T-helper 2 cell (primary cell): Measurements from ENCODE around the gene CDK5RAP3.
"Not testable (repeated sequence)": the region's sequence is repeated elsewhere in the genome, so short reads cannot be mapped to it uniquely, and the experiment has no call there.

Experiments
- DNase-seq, 5 experiments: peaks; one replicate each; pipeline versions ENCODE4 v3.0.0 to v3.0.0-alpha.2; 2012 to 2022

Gene CDK5RAP3

DNA sequence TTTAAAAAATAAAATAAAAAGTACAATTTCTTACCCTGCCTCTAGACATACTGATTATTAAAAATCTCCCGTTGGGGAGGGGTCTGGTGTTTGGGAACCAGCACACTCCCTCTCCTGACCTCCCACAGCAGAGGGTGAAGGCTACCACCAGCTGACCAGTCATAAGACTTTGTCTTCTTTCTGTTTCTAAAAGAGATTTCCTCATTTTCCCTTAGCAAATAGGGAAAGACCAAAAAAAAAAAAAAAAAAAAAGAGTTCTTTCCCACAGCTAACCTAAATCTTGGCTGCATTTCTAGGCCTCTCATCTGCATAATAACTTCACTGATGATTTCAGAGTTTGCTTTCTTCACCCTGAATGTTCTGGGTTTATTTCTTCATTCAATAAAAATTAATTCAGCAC lies 30.3 kb downstream of the CDK5RAP3 start:
- no peak for DNase-seq

GRCh38 chr17:48001657-48002056 lies 30.7 kb downstream of the CDK5RAP3 start:
- DNase-seq = not testable (repeated sequence)

DNA sequence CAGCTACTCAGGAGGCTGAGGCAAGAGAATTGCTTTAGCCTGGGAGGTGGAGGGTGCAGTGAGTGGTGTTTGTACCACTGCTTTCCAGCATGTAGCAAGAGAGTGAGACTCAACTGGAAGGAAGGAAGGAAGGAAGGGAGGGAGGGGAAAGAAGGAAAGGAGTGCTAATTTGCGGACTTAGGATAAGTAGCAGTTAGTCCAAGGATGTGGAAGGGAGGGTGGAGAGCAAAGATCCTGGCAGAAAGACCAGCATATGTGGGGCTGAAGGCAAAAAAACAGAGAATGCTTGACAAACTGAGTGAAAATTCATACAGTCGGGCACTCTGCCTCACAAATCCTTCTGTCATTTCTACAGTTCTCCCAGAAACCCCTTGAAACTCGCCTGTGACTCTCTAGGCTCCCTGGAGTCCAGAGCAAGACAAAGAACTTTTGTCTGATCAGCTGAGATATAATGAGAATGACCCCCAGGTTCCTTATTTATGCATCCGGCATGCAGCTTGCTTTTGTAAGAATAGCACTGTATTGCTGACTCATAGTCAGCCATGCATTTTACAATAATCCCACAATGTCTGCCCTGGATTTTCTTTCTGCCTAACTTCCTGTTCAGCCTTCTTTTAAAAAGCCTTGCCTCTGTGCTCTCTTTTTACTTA lies 31.5 kb downstream of the CDK5RAP3 start:
- no peak for DNase-seq

GRCh38 chr17:48002916-48003416 lies 32.1 kb downstream of the CDK5RAP3 start:
- DNase-seq = no peak

- DNase-seq = no peak
Measured at GRCh38 chr17:48003417-48004151, 32.7 kb downstream of the CDK5RAP3 start.

- no peak for DNase-seq
Measured at GRCh38 chr17:48004983-48005382, 34.1 kb downstream of the CDK5RAP3 start.

GRCh38 chr17:48006936-48007709 lies 36.2 kb downstream of the CDK5RAP3 start:
- no peak for DNase-seq

- no peak for DNase-seq
Measured at GRCh38 chr17:48010193-48010592, 39.3 kb downstream of the CDK5RAP3 start.

DNA sequence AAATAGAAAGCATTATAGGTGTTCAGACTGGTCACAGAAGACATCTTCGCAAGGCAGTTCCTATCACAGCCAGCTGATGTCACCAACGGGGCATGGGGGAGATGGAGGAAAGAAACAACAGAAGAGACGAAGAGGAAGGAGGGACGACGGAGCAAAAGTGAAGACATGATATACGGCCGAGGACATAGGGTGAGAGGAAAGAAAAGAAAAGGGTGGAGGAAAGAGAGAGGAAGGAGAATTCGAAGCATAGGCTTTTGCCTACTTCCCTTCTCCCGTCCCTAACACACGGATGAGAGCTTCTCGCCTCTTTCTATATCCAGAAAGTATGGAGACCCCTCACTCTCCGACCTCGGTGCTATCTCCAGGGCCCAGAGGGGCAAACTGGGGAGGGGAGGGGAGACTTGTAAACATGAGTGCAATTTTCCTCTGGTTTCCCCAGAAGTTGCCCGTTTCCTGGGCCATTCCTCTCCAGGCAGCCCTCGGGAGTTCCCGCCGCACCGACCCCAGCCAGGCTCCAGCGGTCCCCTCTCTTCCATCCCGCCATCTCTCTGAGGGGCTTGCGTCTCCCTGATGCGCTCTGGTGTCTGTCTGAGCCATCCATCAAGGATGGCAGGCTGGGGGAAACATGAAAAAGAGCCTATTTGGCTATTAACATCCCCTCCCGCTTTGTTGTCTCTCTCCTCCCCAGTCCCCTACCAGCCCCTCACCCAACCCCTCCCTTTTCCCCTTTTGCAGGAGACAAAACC lies 40.7 kb downstream of the CDK5RAP3 start:
- DNase-seq = peak in 3 of 5 experiments; percentile 12 to 71 (median 19)

- DNase-seq = peak; percentile 24 to 84 (median 43)
Measured at GRCh38 chr17:48012151-48012520, 41.2 kb downstream of the CDK5RAP3 start.

GRCh38 chr17:48012654-48013053 lies 41.7 kb downstream of the CDK5RAP3 start:
- DNase-seq = no peak

GRCh38 chr17:48013876-48014594 lies 43.1 kb downstream of the CDK5RAP3 start:
- no peak for DNase-seq

DNA sequence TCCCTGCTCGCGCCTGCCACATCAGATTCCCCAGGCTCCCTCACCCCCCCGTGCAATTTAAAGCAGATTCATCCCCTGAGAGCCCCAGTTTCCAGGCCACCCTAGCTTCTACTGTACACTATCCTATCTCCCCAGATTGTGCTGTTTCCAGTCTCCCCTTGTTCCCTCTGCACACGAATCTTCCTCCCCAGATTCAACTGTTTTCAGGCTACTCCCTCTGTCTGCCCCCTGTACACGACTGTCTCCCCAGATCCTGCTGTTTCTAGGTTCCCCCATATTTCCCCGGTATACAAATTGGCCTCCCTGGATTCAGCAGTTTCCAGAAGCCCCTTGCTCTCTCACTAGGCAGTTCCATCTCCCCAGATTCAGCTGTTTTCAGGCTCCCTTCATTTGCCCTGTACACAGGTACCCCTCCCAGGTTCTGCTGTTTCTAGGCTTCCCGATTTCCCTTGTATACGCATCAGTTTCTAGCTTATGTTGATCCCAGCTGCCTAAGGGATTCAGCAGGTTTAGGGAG lies 43.7 kb downstream of the CDK5RAP3 start:
- no peak for DNase-seq

GRCh38 chr17:48016112-48016511 lies 45.2 kb downstream of the CDK5RAP3 start:
- no peak for DNase-seq

- DNase-seq = not testable (repeated sequence)
Measured at GRCh38 chr17:48017817-48018158, 46.9 kb downstream of the CDK5RAP3 start.

- DNase-seq = no peak
Measured at GRCh38 chr17:48021934-48022333, 51.0 kb downstream of the CDK5RAP3 start.

GRCh38 chr17:48022901-48023300 lies 52.0 kb downstream of the CDK5RAP3 start:
- DNase-seq = no peak

GRCh38 chr17:48023400-48024148 lies 52.7 kb downstream of the CDK5RAP3 start:
- DNase-seq = peak in 3 of 5 experiments; percentile 24 to 38 (median 29)

DNA sequence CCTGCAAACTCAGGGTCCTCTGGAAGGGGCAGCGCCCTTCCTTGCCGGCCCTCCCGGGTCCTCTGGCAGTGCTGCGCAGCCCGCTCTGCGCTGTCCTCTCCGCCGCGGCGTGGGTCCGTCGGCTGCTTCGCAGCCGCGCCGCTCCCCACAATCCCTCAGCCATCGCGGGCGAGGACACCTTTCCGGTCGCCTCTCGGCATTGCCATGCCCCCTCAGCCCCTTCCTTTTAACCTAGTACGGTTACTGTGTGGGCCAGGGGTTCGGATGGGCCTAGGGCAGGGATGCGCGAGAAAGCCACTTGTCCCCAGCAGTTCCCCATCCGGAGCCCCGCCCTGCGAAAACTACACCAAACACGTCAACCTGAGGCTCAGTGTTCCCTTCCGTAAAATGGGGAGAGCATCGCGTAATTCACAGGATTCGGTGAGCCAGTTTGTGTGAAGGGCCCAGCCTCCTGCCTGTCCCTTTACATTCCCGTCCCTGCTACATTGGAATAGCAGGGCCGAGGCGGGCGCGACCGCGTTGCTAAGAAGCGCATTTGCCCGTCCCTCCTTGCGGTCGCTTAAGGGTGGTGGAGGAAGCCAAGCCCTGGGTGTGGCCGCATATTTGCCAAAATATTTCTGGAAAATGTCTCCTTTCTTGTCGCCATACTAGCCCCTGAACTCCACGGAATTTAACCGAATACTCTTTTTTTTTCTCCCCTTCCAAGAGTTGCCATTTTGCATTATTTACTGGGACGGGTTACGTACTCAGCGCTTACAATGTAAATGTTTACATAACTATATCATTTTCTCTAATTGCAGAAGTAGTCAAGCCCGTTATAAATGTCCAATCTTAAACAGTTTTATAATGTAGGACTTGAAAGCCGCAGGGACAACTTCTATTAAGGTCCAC lies 53.5 kb downstream of the CDK5RAP3 start:
- peak in 3 of 5 experiments; percentile 26 to 54 (median 44) for DNase-seq
